ENCODE results near the gene SSBP1.

DNA sequence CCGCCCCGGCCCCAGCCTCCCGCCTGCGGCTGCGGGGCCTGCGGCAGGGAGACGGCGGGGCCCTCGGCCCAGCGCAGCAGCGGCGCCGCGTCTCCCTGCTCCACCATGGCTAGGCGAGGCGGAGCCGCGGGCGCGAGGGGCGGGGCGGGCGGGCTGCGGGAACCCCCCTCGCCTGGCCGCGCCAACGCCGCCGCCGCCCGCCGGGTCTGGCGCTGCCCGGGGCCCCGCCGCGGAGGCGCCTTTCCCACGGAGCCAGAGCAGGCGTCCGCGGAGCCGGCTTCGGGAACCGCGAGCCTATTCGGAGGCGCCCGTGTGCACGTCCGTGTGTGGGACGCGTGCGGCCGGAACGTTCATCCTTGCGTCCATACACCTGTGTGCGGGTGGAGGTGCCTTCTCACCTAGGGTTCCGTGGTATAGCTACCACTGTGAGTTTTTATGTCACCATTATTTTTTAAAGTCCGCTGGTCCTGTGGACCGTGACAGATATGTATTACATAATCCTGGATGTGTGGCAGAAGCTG is 36.1 kb upstream of the SSBP1 start, which contains the start of gene DENND11:
- TF ChIP-seq, protein P1, sequence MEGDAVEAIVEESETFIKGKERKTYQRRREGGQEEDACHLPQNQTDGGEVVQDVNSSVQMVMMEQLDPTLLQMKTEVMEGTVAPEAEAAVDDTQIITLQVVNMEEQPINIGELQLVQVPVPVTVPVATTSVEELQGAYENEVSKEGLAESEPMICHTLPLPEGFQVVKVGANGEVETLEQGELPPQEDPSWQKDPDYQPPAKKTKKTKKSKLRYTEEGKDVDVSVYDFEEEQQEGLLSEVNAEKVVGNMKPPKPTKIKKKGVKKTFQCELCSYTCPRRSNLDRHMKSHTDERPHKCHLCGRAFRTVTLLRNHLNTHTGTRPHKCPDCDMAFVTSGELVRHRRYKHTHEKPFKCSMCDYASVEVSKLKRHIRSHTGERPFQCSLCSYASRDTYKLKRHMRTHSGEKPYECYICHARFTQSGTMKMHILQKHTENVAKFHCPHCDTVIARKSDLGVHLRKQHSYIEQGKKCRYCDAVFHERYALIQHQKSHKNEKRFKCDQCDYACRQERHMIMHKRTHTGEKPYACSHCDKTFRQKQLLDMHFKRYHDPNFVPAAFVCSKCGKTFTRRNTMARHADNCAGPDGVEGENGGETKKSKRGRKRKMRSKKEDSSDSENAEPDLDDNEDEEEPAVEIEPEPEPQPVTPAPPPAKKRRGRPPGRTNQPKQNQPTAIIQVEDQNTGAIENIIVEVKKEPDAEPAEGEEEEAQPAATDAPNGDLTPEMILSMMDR (IDR thresholded peaks at IDR 0.05; ENCODE audit: low read length) = no peak
- no peak for TF ChIP-seq EZH2 (IDR thresholded peaks at IDR 0.05; ENCODE audit: borderline replicate concordance, low read length)

Measured in OCI-LY1 (cell line).